Ovary (tissue), 3 donors: Measurements from ENCODE around the gene OTUD5.

Experiments
- POLR2A ChIP-seq: fragments of 450-650 bp; IDR thresholded peaks from one replicate; pipeline ENCODE4 v1.6.1; 2017; ENCODE audit warnings: antibody characterized with exemption, mild to moderate bottlenecking, moderate library complexity
- TF ChIP-seq, protein P1 (sequence below), 3 donors: fragments of 450-650 bp in 2 of 3; fragments of 200-600 bp in 1 of 3; IDR thresholded peaks; one replicate each; pipeline versions ENCODE4 v1.5.1 to v1.8.0; 2016 to 2022; ENCODE audit warnings: antibody characterized with exemption in 3 of 3, mild to moderate bottlenecking in 1 of 3
- donor health status: DM: no; HTN: no; CAD: no.

DNA sequence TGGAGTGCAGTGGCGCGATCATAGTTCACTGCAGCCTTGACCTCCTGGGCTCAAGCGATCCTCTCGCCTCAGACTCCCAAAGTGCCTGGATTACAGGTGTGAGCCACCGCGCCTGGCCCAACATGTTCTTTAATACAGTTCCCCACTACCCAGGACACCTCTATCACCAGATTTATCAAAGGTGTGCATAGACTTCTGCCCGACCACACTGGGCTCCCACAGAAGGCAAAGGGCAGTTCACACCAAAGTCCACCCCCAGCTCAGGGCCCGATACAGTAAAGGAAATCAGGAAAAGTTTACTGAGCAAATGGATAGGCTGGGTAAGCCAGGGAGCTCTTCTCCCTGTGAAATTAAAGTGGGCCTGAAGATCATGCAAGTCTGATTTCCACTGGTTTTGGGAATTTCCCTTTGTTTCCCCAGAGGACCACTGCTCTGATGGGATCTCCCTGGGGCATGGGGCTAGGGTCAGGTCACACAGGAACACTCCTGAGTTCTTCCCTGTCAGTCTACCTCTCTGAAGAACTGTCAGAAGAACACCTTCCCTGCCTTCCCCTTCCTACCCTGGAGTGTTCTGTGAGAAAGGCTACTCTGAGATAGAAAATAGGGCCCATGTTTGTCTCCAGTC is 20.9 kb downstream of the OTUD5 start:
- TF ChIP-seq, protein P1, sequence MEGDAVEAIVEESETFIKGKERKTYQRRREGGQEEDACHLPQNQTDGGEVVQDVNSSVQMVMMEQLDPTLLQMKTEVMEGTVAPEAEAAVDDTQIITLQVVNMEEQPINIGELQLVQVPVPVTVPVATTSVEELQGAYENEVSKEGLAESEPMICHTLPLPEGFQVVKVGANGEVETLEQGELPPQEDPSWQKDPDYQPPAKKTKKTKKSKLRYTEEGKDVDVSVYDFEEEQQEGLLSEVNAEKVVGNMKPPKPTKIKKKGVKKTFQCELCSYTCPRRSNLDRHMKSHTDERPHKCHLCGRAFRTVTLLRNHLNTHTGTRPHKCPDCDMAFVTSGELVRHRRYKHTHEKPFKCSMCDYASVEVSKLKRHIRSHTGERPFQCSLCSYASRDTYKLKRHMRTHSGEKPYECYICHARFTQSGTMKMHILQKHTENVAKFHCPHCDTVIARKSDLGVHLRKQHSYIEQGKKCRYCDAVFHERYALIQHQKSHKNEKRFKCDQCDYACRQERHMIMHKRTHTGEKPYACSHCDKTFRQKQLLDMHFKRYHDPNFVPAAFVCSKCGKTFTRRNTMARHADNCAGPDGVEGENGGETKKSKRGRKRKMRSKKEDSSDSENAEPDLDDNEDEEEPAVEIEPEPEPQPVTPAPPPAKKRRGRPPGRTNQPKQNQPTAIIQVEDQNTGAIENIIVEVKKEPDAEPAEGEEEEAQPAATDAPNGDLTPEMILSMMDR (IDR thresholded peaks at IDR 0.05), result no peak
- TF ChIP-seq POLR2A, result no peak
